Measurements from ENCODE around the gene MXRA8.
A peak's percentile ranks its signal among the peaks of the same experiment; 100 is the strongest.
"Not testable (repeated sequence)": the region's sequence is repeated elsewhere in the genome, so short reads cannot be mapped to it uniquely, and the experiment has no call there.

Gene MXRA8, protein sequence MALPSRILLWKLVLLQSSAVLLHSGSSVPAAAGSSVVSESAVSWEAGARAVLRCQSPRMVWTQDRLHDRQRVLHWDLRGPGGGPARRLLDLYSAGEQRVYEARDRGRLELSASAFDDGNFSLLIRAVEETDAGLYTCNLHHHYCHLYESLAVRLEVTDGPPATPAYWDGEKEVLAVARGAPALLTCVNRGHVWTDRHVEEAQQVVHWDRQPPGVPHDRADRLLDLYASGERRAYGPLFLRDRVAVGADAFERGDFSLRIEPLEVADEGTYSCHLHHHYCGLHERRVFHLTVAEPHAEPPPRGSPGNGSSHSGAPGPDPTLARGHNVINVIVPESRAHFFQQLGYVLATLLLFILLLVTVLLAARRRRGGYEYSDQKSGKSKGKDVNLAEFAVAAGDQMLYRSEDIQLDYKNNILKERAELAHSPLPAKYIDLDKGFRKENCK

DNA sequence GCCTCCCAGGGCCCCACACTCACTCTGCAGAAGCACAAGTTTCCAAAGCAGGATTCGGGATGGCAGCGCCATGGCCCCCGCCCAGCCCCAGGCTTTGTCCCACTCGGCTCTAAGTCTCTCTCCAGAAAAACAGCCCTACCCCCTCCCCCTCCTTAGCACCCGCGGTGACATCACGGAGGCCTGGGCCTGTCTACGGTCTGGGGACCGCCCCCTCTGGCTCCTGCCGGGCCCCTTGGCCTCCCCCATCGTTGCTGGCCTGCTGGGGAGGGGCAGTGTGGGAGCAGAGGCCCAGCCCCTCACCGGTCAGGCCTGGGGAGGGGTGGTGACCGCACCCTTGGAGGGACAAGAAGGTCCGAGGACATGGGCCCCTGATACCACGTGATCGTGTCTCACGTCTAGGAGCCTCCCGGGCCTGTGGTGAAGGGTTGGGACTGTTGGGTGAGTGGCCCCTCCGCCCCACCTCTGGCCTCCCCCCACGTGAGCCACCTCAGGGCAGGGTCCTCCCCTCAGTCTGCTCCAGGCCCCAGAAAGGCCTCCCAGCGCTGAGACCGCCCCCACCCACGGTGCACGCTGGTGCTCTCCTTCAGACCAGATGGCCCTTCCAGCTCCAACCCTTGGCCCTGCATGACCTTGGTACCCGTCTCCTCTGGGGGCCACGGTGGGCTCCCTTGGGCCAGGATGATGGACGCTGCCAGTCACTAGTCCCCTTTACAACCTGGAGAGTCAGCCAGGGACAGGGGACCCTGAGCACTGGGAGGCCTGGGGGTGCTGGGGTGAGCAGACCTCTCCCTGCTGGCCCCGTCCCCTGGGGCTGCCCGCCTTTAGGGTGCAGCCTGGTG, at the start of gene MXRA8:
Gene MXRA8 (minus strand): TSS at position 123 of the 839 bp plus-strand sequence. CDS start 51 bp downstream, at position 72.
- DNase-seq, result no peak

DNA sequence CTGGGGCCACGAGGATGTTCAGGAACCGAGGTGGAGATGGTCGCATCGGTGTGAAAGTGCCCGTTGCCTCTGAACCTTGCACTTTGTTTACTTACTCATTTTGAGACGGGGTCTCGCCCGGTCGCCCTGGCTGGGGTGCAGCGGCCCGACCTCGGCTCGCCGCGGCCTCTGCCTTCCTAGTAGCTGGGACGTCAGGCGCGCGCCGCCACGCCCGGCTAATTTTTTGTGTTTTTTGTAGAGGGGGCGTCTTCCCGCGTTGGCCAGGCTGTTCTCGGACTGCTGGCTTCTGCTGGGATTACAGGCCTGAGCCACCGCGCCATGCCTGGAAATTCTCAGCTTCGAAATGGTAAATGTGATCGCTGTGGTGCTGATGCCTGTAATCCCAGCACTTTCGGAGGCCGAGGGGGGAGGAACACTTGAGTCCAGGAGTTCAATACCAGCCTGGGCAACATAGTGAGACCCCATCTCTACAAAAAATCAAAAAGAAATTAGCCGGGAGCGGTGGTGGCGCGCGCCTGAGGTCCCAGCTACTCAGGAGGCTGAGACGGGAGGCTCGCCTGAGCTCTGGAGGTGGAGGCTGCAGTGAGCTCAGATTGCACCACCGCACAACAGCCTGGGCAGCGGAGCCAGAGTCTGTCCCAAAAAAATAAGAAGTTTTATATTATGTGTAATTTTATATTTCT, 49.4 kb upstream of the MXRA8 start:
- no peak for DNase-seq

DNA sequence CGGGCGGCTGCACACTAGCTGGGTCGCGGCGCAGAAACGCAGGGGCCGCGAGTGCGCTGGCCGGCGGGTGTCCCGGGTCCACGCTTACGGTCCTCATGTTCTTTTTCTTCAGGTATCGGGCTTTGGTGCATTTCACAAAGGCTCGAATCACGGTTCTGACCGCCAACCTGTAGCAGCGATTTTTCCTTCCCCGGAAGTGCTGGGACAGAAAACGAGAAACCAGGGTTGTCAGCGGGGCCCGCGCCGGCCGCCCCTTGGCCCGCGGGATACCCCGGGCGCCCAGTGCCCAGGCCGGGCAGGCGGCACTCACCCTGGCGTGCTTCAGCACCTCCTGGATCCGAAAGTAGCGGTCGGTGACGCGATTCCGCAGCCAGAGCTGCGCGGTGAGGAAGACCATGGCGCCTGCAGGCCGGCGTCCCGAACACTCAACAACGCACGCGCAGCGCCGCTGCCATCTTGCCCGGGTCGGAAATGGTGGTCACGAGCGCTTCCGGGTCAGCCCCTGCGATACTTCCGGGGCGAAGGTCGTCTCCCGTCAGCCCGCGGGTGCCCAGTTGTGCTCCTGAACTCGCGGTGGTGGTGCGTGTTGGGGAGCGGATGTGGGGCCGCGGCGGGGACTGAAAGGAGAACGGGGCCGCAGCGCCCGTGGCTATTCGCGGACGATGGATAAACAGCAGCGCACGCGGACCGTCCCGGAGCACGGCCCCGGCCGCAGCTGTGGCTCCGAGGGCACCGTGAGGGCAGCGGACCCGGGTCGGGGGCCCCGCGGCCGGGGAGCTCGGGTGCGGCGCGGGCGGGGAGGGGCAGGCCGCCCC, 48.7 kb upstream of the MXRA8 start, which contains the start of gene MRPL20:
Gene MRPL20 (minus strand): TSS at position 473 of the 815 bp plus-strand sequence. CDS start 76 bp downstream, at position 397.
- peak; percentile 53 for DNase-seq

DNA sequence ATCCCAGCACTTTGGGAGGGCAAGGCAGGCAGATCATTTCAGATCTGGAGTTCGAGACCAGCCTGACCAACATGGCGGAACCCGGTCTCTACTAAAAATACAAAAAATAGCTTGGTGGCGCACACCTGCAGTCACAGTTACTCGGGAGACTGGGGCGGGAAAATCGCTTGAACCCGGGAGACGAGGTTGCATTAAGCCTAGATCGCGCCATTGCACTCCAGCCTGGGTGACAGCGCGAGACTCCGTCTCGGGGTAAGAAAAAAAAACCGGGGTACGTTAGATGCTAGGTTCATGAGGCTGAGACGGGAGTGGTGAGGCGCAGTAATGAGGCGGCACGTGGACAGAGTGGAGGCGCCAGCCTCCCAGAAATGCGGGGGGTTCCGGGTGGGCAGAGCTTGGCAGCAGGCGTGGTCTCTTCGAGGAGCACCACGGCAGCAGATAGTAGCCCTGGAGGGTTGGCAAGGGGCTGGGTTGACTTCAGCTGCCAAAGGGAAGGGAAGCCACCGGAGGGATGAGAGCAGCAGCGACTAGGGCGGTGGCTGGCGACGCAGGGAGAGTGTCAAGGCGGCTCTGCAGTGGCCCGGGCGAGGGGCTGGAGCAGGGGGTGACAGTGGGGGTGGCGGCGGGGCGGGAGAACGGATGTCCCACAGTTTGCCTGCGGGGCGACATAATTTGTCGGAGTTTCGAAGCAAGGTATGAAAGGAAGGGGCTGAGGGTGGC, 47.9 kb upstream of the MXRA8 start:
- DNase-seq, result no peak

DNA sequence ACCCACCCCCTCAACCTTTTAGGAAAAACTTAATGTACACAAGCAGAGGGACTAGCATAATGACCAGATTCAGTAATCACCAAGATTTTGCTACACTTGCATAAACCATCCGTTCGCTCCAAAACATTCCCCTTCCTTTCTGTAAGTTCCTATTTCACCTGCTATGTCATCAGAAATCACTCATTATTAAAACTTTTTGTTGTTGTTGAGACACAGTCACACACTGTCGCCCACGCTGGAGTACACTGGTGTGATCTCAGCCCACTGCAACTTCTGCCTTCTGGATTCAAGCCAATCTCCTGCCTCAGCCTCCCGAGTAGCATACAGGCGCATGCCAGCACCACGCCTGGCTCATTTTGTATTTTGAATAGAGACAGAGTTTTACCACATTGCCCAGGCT, 45.3 kb upstream of the MXRA8 start:
- no peak for DNase-seq

DNA sequence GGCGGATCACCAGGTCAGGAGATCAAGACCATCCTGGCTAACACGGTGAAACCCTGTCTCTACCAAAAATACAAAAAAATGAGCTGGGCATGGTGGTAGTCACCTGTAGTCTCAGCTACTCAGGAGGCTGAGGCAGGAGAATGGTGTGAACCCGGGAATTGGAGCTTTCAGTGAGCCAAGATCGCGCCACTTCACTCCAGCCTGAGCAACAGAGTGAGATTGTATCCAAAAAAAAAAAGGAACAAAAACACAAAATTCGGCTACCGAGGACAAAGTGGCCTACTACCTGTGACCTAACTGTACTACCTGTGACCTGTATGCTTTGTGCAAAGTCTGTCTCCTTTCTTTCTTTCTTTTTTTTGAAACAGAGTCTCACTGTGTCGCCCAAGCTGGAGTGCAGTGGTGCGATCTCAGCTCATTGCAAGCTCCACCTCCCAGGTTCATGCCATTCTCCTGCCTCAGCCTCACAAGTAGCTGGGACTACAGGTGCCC, 44.6 kb upstream of the MXRA8 start:
- DNase-seq, result not testable (repeated sequence)

DNA sequence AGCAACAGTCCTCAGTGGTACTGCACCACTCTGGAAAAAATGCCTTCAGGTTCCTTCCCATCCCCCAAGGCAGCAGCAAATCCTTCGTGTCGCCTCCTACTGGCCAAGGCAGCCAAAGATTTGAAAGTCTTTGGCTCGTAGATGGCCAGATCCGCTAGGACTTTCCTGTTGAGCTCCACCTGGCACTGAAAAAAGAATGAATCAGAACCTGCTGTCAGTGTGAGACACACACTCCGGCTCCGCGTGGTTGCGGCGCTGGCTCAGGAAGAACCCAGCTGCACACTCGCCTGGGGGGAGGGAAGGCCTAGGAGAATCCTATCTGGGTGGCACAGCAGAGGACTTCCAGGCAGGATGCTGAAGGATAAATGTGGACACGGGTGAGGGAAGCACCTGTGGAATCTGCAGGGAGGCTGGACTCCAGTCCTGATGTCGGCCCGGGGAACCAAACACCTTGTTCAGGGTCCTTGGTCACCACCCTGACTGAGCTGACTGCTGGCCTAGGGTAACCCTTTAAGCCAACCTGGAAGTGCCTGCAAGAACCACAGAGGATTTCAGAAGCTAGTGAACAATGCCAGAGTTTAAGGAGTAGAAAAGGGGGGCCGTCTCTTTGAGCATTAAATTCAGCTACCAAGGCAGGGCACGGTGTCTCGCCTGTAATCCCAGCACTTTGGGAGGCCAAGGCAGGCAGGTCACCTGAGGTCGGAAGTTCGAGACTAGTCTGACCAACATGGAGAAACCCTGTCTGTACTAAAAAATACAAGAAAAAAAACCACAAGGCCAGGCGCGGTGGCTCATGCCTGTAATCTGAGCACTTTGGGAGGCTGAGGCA, 43.9 kb upstream of the MXRA8 start:
- DNase-seq, result peak; percentile 61

DNA sequence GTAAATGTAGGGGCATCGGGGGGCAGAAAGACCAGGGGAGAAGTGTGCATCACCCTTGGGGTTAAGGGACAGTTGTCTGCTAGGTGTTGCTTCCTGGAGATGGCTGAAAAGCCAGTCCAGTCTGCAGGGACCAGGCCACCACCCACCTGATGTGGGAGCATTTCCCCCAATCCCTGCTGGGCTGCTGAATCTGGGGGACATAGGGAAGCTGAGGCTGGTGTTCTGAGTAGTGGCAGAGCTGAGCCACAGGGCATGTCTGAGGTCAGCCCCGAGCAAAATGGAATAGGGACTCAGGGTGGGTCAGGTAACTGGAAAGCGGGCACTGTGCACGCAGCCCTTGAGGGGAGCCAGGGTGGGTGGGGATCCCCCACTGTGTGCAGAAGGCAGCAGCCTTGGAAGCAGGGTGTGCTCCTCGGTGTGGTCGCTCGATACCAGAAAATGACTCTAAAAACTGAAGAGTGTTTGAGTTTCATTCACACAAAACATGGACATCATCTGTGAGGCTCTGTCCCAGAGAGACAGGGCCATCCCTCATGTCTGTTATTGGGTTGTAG, 43.2 kb upstream of the MXRA8 start:
- DNase-seq, result no peak

DNA sequence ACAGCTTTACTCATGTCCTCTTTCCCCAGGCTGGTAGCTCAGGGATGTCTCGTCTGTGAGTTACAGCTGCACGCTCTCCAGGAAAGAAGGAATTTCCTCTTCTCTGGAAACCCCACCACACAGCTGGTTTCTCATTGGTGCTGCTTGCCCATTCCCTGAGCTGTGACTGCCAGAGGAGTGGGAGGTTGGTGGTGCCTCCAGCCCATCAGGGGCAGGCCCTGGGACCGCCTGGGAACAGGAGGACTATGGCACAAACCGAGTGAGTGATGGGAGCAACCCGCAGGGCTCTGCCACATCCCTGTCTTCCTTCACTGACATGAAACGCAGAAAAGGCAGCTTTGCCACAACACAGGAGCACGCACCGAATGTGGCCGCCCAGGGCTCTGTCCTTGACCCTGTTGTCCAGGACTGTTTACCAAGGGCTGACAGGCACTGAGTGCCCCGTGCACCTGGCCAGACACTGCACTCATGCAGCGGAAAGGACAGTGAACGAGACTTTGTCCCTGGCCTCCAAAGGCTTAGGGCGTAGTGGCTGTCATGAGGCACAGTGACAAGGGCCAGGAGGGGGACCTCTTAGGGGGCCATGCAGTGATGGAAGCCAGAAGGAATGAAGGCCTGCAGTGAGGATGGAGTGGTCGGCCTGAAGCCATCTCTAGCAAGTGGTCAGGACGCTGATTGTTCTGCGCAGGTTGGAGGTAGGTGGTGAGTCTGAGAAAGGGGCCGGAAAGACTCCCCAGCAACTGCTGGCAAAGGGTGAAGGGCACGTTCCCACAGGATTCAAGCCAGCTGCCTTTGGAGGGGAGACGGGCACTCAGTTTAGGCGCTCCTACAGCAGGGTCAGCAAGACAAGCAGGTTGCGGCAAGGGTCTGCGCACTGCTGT, 42.5 kb upstream of the MXRA8 start:
- no peak for DNase-seq

DNA sequence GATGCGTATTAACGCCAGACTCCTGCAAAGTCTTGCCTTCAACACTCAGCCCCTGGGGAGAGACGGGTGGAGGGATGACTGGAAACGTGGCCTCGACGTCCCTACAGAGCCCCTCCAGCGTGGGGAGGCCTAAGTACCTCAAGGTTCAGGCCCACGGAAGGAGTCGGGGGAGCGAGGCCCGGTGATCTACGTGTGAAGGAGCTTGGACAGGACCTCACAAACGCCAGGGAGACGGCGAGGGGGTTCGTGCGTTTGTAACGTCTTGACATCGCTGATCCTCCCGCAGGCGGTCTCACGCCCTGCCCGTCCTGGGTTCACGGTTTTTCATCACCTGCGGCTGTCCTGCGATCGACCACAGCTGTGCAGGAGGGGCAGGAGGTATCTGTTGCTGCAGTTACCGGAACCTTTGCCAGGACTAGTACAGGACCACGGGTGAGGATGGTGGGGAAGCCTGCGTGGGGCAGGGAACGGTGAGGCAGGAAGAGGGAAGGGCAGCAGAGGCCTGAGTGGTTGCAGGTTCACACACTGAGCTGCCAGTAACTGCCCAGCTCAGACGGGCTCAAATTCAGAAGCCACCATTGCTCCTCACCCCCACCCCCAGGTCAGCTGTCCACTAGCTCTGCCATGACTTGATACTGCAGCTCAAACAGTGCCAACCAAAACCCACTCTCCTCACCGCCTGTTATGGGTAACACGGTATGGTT, 41.7 kb upstream of the MXRA8 start:
- no peak for DNase-seq

DNA sequence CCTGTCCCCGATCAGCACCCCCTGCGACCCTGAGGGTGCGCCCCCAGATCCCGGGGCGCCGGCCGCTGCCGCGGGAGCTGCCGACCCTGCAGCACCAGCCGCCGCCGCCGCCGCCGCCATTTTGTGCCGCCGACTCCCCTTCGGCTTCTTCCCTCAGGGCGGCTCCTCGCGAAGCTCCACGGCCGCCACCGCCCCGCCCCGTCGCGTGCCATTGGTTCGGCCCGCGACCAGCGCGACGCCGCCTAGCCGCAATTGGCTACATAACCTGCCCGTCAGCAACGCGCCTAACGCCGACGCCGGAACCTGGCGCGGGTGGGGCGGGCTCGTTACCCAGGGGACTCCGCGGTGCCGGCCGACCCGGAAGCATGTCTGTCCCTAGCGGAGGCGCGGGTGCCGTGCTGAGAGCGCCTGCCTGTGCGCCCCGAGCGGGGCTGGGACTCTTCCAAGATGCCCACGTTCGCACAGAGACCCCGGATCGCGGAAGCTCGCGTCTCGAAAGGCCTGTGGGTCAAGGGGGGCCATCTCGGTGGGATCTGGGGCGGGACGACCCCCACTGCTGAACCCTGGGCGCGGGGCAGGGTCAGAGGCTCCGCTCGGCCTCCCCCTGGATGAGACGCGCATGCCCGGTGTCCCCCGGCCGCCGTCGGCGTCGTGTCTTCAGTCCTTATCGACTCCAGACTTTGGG, 41.0 kb upstream of the MXRA8 start, which contains the start of gene CCNL2:
Gene CCNL2 (minus strand): TSS at position 149 of the 685 bp plus-strand sequence. CDS start 29 bp downstream, at position 120.
- DNase-seq, result peak; percentile 88

DNA sequence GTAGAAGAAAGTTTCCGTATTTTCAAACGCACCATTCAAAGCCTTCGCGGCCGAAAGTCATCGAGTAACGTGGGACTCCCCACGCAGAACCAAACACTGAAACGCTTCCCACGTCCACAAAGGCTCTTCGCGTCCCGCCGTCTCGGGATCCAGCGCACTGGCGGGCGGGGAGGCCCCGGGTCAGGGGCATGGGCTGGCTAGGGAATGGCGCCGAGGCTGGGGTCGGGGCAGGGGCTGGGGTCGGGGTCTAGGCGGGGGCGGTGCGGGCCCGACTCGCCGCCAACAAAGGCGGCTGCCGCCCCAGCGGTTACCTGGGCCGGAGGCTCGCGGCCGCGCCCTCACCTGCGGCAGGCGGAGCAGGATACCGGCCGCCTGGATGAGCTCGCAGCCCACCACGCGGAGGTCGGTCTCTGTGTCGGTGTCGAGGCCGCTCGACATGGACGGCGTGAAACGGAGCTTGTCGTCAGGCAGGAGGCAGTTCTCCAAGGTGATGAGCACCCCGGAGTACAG, 40.4 kb upstream of the MXRA8 start:
- no peak for DNase-seq

DNA sequence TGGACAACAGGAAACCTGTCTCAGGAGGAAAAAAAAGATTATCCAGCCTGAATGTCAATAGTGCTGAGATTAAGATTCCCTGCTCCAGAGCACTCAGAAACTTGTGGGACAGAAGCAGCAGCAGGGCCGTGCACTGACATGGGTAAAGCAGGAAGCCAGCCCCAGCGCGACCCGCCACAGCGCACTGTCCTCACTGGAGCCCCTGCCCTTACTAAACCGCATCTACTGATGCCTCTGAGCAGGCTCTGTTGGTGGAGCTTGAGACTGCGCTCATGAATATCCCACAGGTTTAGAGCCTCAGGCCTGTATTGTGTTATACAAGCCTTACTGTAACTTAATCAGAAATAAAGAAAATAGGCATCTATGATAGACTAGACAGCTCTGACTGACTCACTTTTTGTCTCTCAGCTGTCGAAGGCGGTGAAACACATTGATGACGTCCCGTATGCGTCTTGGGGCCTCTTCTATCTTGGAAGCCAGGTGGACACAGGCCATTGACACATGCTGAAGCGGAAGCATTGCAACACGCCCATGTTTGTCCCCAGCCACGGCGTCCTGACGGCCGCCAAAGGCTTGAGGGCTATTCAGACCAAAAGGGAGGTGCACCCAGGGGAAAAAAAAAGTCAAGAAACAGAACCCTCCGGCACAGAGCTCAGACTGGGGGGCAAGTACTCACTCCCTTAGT, 39.6 kb upstream of the MXRA8 start:
- DNase-seq, result no peak

DNA sequence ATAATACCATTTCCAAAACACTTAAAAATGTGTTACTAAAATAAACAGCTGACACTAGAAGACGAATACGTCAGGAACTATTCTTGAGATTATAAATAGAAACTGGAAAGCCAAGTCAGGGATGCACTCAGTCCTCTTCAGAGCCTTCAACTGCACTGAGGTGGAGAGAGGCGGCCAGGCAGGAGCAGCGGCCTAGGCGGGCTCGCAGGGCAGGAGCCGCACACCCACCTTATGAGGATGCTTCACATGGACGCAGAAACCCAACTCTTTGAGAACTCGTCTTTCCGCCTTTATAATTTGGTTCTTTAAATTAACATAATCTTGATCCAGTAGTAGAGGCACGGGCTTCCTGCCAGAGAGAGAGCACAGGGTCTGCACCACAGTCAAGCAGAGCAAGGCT, 36.8 kb upstream of the MXRA8 start:
- no peak for DNase-seq

DNA sequence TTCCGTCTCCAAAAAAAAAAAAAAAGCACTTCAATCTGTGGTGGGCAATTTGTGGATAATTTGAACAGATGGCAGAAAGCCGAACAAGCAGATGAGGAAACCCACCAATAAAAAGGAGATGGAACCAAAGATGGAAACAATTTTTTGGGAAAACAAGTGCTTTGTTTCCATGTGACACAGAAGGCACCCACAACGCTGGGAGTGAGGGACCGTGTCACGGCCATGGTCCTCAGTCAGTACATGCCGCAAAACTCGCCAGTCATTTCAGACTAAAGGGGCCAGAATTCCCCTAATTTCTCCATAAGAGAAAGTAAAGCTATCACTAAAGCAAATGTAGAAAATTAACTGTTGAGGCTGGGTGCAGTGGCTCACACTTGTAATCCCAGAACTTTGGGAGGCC, 35.8 kb upstream of the MXRA8 start:
- DNase-seq, result no peak

DNA sequence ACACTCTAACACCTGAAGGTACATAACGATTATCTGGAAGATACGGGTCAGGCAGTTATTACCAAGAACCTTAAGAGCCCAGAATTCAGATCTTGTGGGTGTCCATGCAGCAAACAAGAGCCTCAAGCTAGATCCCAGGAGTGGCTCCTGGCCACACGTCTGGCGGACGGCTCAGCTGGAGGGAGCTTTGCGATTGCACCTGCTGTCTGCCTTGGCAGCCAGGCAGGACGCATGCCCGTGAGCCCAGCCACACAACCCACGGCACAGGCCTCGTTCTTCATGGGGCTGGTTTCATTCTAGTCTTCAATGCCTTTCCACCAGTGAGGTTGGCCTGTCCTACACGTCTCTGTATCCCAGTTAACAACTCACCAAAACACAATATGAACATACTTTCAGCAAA, 35.1 kb upstream of the MXRA8 start:
- no peak for DNase-seq

DNA sequence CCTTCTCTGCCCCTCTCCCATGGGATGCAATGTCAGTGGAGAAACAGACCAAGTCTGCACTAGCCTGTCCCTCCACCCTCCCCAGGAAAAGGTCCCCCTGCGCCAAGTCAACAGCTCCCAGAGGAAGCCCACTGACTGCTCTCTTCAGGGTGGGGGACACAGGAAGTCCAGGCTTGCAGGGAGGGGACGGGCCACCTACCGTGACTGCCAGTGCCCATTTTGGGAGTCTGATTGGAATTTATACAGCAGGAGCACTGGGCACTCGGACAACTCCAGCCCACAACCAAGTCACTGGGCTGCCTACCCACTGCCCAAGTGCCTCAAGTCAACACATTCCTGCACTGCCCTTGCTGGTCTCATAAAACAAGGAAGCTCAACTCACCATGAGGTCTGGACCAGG, 34.7 kb upstream of the MXRA8 start:
- no peak for DNase-seq
